HG03378 (cell line): ENCODE data around the gene ANXA8L1.
"Not testable (repeated sequence)": the region's sequence is repeated elsewhere in the genome, so short reads cannot be mapped to it uniquely, and the experiment has no call there.

Experiments
- ATAC-seq: cut with Tn5 transposase; IDR thresholded peaks from one replicate; pipeline ENCODE4 v1.9.1; 2021; ENCODE audit warnings: mild to moderate bottlenecking, moderate library complexity; ENCODE audit not compliant: unreplicated experiment

ANXA8L1 gene

GRCh38 chr10:46396441-46397279 lies 21.1 kb downstream of the ANXA8L1 start:
- ATAC-seq, result not testable (repeated sequence)

- ATAC-seq, result not testable (repeated sequence)
Observed at GRCh38 chr10:46397767-46398166, 22.2 kb downstream of the ANXA8L1 start.

GRCh38 chr10:46398212-46398886 lies 22.8 kb downstream of the ANXA8L1 start:
- ATAC-seq, result not testable (repeated sequence)

- ATAC-seq, result not testable (repeated sequence)
Observed at GRCh38 chr10:46409556-46409955, 34.0 kb downstream of the ANXA8L1 start.

GRCh38 chr10:46411123-46411522 lies 35.5 kb downstream of the ANXA8L1 start:
- ATAC-seq, result not testable (repeated sequence)

- ATAC-seq, result not testable (repeated sequence)
Observed at GRCh38 chr10:46412665-46413064, 37.1 kb downstream of the ANXA8L1 start.

GRCh38 chr10:46415291-46415690 lies 39.7 kb downstream of the ANXA8L1 start:
- not testable (repeated sequence) for ATAC-seq

GRCh38 chr10:46418283-46418682 lies 42.7 kb downstream of the ANXA8L1 start:
- not testable (repeated sequence) for ATAC-seq

- ATAC-seq, result not testable (repeated sequence)
Observed at GRCh38 chr10:46419570-46420379, 44.2 kb downstream of the ANXA8L1 start.

GRCh38 chr10:46423550-46423949 lies 48.0 kb downstream of the ANXA8L1 start:
- ATAC-seq, result not testable (repeated sequence)

GRCh38 chr10:46440942-46441341 lies 65.4 kb downstream of the ANXA8L1 start:
- not testable (repeated sequence) for ATAC-seq
